ENCODE measurements around the gene ARHGAP42. TPM values are rescaled to one million over a fixed set of nuclear protein-coding genes. Genes with fewer than 3 reads are reported as not detected.
"Not testable (repeated sequence)": the region's sequence is repeated elsewhere in the genome, so short reads cannot be mapped to it uniquely, and the experiment has no call there.

Gene ARHGAP42
- polyA plus RNA-seq, 1 donor from 2014 or later, result 0.75 TPM

GRCh38 chr11:101011881-101012280, 324.8 kb downstream of the ARHGAP42 start:
- Mint-ChIP-seq H3K36me3 (no peaks in the 10 kb centered on the region), H3K4me3 (no peak overlapping the region), H3K9me3 (peaks cover 1 to 9% (median 5%) of the 10 kb centered on the region in 3 donors), H3K4me1 (peaks cover 16 to 29% (median 22%) of the 10 kb centered on the region in 3 donors), H3K27me3 (no peaks in the 10 kb centered on the region), H3K27ac (peak overlapping the region in 1 of 3 donors; percentile 37)

DNA sequence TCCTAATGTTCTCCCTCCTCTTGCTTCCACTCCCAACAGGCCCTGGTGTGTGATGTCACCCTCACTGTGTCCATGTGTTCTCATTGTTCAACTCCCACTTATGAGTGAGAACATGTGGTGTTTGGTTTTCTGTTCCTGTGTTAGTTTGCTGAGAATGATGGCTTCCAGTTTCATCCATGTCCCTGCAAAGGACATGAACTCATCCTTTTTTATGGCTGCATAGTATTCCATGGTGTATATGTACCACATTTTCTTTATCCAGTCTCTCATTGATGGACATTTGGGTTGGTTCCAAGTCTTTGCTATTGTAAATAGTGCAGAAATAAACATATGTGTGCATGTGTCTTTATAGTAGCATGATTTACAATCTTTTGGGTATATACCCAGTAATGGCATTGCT, 326.6 kb downstream of the ARHGAP42 start:
- not testable (repeated sequence) for H3K9me3 Mint-ChIP-seq, H3K36me3 Mint-ChIP-seq, H3K27ac Mint-ChIP-seq, H3K27me3 Mint-ChIP-seq, H3K4me3 Mint-ChIP-seq
- H3K4me1 Mint-ChIP-seq, result peaks cover 13 to 24% (median 16%) of the 10 kb centered on the region in 3 donors

- peaks cover 3 to 15% (median 6%) of the 10 kb centered on the region in 3 donors for H3K4me1 Mint-ChIP-seq
- H3K27ac Mint-ChIP-seq, result no peak overlapping the region
Measured at GRCh38 chr11:101014600-101015285, 327.7 kb downstream of the ARHGAP42 start.

DNA sequence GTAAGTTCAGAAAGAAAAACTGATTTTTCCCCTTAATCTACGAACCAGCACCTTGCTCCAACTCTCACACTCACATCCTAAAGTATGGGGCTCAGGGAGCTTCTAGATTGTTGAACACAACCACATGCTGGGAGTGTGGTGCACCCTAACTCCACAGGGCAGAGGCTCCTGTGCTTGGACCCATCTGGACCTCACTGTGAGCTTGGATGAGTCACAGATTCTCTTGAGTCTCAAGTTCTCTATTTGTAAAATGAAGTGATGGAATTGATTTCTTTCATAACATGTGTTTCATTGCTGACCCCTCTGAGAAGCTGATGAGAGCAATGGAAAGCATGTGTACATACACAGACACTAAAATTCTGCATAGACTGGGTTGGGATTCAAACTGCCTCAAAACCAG, 332.8 kb downstream of the ARHGAP42 start:
- Mint-ChIP-seq H3K4me1 (no peaks in the 10 kb centered on the region), H3K27me3 (no peaks in the 10 kb centered on the region), H3K36me3 (no peaks in the 10 kb centered on the region), H3K9me3 (peaks cover 0 to 1% (median 0%) of the 10 kb centered on the region in 3 donors), H3K4me3 (no peak overlapping the region), H3K27ac (no peak overlapping the region)

More at GRCh38 chr11:101014600-101015285, 327.7 kb downstream of the ARHGAP42 start:
- no peaks in the 10 kb centered on the region for H3K27me3 Mint-ChIP-seq
- H3K36me3 Mint-ChIP-seq, result no peaks in the 10 kb centered on the region
- H3K9me3 Mint-ChIP-seq, result peaks cover 1 to 4% (median 2%) of the 10 kb centered on the region in 3 donors
- H3K4me3 Mint-ChIP-seq, result no peak overlapping the region

- no peaks in the 10 kb centered on the region for H3K9me3 Mint-ChIP-seq
- H3K36me3 Mint-ChIP-seq, result no peaks in the 10 kb centered on the region
- no peak overlapping the region for H3K27ac Mint-ChIP-seq
- no peak overlapping the region for H3K4me3 Mint-ChIP-seq
- H3K27me3 Mint-ChIP-seq, result no peaks in the 10 kb centered on the region
- H3K4me1 Mint-ChIP-seq, result no peaks in the 10 kb centered on the region
Measured at GRCh38 chr11:101022256-101022655, 335.2 kb downstream of the ARHGAP42 start.

DNA sequence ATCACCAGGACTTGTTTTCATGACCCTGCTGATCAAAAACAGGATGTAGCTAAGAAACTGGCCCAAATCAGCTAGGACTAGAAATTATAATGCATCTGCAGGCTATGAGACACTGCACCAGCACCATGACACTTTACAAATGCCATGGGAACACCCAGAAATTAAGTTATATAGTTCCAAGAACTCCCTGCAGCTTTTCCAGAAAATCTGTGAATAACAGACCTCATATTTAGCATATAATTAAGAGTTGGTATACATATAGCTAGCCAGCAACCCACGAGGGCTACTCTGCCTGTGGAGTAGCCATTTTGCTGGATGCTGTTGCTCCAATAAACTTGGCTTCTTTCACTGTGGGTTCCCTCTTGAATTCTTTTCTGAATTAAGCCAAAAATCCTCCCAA, 341.6 kb downstream of the ARHGAP42 start:
- H3K4me1 Mint-ChIP-seq, result peaks cover 0 to 12% (median 9%) of the 10 kb centered on the region in 3 donors
- peak overlapping the region in 1 of 3 donors; percentile 31 for H3K27ac Mint-ChIP-seq
- no peaks in the 10 kb centered on the region for H3K9me3 Mint-ChIP-seq
- H3K4me3 Mint-ChIP-seq, result no peak overlapping the region
- no peaks in the 10 kb centered on the region for H3K36me3 Mint-ChIP-seq
- H3K27me3 Mint-ChIP-seq, result no peaks in the 10 kb centered on the region

DNA sequence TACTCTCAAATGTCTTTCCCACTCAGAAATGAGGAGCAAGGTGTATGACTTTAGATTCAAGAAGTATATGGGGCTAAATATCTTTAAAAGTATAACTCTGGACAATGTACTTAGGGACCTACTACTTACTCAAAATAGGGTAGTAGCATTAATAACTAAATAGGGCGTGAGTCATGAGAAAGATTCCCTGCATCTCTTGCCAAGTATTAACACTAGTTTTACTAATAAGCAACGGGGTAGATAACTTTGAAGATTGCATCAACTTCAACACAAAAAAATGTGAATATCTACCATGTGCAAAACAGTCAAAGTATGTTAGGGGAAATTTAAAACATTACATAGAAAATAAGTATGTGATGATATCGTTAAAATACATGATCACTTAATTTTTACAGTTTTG, 342.9 kb downstream of the ARHGAP42 start:
- no peak overlapping the region for H3K4me3 Mint-ChIP-seq

GRCh38 chr11:101030692-101031091, 343.6 kb downstream of the ARHGAP42 start:
- H3K27me3 Mint-ChIP-seq, result no peaks in the 10 kb centered on the region
- H3K9me3 Mint-ChIP-seq, result no peaks in the 10 kb centered on the region
- H3K36me3 Mint-ChIP-seq, result no peaks in the 10 kb centered on the region
- H3K4me1 Mint-ChIP-seq, result peaks cover 0 to 12% (median 9%) of the 10 kb centered on the region in 3 donors
- H3K27ac Mint-ChIP-seq, result no peak overlapping the region
- H3K4me3 Mint-ChIP-seq, result no peak overlapping the region

More for the DNA sequence above, 342.9 kb downstream of the ARHGAP42 start:
- H3K36me3 Mint-ChIP-seq, result no peaks in the 10 kb centered on the region
- no peaks in the 10 kb centered on the region for H3K9me3 Mint-ChIP-seq
- H3K27ac Mint-ChIP-seq, result no peak overlapping the region
- no peaks in the 10 kb centered on the region for H3K27me3 Mint-ChIP-seq
- peaks cover 0 to 12% (median 9%) of the 10 kb centered on the region in 3 donors for H3K4me1 Mint-ChIP-seq

- Mint-ChIP-seq H3K36me3 (no peaks in the 10 kb centered on the region), H3K4me3 (no peak overlapping the region), H3K9me3 (no peaks in the 10 kb centered on the region), H3K27ac (no peak overlapping the region), H3K27me3 (no peaks in the 10 kb centered on the region), H3K4me1 (peaks cover 0 to 12% (median 9%) of the 10 kb centered on the region in 3 donors)
Measured at GRCh38 chr11:101031713-101032112, 344.6 kb downstream of the ARHGAP42 start.

- Mint-ChIP-seq H3K36me3 (no peaks in the 10 kb centered on the region), H3K9me3 (no peaks in the 10 kb centered on the region), H3K4me3 (no peak overlapping the region), H3K27ac (no peak overlapping the region), H3K4me1 (peaks cover 0 to 12% (median 9%) of the 10 kb centered on the region in 3 donors), H3K27me3 (no peaks in the 10 kb centered on the region)
Measured at GRCh38 chr11:101032991-101033390, 345.9 kb downstream of the ARHGAP42 start.

GRCh38 chr11:101034076-101034475, 347.0 kb downstream of the ARHGAP42 start:
- Mint-ChIP-seq H3K9me3 (no peaks in the 10 kb centered on the region), H3K4me1 (peaks cover 0 to 12% (median 9%) of the 10 kb centered on the region in 3 donors), H3K27ac (no peak overlapping the region), H3K27me3 (no peaks in the 10 kb centered on the region), H3K36me3 (no peaks in the 10 kb centered on the region), H3K4me3 (no peak overlapping the region)

- Mint-ChIP-seq H3K27me3 (no peaks in the 10 kb centered on the region), H3K4me3 (no peak overlapping the region), H3K4me1 (peaks cover 0 to 9% (median 4%) of the 10 kb centered on the region in 3 donors), H3K36me3 (peaks cover 1% of the 10 kb centered on the region), H3K27ac (no peak overlapping the region), H3K9me3 (no peaks in the 10 kb centered on the region)
Measured at GRCh38 chr11:101035872-101036271, 348.8 kb downstream of the ARHGAP42 start.

Measured in IgD-negative memory B cell (primary cell).